Measurements from ENCODE around the gene CEP85L. TPM values are rescaled to one million over a fixed set of nuclear protein-coding genes. Genes with fewer than 3 reads are reported as not detected.

Gene CEP85L
- total and polyA plus RNA-seq, 2 experiments from 2014 or later, result 9.1 to 10.1 TPM

- TF ChIP-seq, protein P1, sequence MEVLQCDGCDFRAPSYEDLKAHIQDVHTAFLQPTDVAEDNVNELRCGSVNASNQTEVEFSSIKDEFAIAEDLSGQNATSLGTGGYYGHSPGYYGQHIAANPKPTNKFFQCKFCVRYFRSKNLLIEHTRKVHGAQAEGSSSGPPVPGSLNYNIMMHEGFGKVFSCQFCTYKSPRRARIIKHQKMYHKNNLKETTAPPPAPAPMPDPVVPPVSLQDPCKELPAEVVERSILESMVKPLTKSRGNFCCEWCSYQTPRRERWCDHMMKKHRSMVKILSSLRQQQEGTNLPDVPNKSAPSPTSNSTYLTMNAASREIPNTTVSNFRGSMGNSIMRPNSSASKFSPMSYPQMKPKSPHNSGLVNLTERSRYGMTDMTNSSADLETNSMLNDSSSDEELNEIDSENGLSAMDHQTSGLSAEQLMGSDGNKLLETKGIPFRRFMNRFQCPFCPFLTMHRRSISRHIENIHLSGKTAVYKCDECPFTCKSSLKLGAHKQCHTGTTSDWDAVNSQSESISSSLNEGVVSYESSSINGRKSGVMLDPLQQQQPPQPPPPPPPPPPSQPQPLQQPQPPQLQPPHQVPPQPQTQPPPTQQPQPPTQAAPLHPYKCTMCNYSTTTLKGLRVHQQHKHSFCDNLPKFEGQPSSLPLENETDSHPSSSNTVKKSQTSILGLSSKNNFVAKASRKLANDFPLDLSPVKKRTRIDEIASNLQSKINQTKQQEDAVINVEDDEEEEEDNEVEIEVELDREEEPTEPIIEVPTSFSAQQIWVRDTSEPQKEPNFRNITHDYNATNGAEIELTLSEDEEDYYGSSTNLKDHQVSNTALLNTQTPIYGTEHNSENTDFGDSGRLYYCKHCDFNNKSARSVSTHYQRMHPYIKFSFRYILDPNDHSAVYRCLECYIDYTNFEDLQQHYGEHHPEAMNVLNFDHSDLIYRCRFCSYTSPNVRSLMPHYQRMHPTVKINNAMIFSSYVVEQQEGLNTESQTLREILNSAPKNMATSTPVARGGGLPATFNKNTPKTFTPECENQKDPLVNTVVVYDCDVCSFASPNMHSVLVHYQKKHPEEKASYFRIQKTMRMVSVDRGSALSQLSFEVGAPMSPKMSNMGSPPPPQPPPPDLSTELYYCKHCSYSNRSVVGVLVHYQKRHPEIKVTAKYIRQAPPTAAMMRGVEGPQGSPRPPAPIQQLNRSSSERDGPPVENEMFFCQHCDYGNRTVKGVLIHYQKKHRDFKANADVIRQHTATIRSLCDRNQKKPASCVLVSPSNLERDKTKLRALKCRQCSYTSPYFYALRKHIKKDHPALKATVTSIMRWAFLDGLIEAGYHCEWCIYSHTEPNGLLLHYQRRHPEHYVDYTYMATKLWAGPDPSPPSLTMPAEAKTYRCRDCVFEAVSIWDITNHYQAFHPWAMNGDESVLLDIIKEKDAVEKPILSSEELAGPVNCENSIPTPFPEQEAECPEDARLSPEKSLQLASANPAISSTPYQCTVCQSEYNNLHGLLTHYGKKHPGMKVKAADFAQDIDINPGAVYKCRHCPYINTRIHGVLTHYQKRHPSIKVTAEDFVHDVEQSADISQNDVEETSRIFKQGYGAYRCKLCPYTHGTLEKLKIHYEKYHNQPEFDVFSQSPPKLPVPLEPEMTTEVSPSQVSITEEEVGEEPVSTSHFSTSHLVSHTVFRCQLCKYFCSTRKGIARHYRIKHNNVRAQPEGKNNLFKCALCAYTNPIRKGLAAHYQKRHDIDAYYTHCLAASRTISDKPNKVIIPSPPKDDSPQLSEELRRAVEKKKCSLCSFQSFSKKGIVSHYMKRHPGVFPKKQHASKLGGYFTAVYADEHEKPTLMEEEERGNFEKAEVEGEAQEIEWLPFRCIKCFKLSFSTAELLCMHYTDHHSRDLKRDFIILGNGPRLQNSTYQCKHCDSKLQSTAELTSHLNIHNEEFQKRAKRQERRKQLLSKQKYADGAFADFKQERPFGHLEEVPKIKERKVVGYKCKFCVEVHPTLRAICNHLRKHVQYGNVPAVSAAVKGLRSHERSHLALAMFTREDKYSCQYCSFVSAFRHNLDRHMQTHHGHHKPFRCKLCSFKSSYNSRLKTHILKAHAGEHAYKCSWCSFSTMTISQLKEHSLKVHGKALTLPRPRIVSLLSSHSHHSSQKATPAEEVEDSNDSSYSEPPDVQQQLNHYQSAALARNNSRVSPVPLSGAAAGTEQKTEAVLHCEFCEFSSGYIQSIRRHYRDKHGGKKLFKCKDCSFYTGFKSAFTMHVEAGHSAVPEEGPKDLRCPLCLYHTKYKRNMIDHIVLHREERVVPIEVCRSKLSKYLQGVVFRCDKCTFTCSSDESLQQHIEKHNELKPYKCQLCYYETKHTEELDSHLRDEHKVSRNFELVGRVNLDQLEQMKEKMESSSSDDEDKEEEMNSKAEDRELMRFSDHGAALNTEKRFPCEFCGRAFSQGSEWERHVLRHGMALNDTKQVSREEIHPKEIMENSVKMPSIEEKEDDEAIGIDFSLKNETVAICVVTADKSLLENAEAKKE (CRISPR knock-in tag; IDR thresholded peaks at IDR 0.05), result no peak
- TF ChIP-seq EZH2 (IDR thresholded peaks at IDR 0.05; ENCODE audit: low read depth, unreplicated experiment) (no peak), STAT1 (IDR thresholded peaks at IDR 0.05; ENCODE audit: unreplicated experiment) (no peak), JUNB (IDR thresholded peaks at IDR 0.05; ENCODE audit: unreplicated experiment) (no peak), NANOG (IDR thresholded peaks at IDR 0.05; ENCODE audit: borderline replicate concordance) (no peak), POLR2AphosphoS5 (IDR thresholded peaks at IDR 0.05; ENCODE audit: low read depth) (no peak), CREB1 (CRISPR knock-in tag; IDR thresholded peaks at IDR 0.05; ENCODE audit: low read depth) (no peak)
- TF ChIP-seq, protein P2, sequence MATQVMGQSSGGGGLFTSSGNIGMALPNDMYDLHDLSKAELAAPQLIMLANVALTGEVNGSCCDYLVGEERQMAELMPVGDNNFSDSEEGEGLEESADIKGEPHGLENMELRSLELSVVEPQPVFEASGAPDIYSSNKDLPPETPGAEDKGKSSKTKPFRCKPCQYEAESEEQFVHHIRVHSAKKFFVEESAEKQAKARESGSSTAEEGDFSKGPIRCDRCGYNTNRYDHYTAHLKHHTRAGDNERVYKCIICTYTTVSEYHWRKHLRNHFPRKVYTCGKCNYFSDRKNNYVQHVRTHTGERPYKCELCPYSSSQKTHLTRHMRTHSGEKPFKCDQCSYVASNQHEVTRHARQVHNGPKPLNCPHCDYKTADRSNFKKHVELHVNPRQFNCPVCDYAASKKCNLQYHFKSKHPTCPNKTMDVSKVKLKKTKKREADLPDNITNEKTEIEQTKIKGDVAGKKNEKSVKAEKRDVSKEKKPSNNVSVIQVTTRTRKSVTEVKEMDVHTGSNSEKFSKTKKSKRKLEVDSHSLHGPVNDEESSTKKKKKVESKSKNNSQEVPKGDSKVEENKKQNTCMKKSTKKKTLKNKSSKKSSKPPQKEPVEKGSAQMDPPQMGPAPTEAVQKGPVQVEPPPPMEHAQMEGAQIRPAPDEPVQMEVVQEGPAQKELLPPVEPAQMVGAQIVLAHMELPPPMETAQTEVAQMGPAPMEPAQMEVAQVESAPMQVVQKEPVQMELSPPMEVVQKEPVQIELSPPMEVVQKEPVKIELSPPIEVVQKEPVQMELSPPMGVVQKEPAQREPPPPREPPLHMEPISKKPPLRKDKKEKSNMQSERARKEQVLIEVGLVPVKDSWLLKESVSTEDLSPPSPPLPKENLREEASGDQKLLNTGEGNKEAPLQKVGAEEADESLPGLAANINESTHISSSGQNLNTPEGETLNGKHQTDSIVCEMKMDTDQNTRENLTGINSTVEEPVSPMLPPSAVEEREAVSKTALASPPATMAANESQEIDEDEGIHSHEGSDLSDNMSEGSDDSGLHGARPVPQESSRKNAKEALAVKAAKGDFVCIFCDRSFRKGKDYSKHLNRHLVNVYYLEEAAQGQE (IDR thresholded peaks at IDR 0.05; ENCODE audit: unreplicated experiment), result no peak
These were observed 145.7 kb downstream of the CEP85L start (continued) for GRCh38 chr6:118505656-118506055.
